ENCODE data around the gene KLF11.

Gene KLF11

DNA sequence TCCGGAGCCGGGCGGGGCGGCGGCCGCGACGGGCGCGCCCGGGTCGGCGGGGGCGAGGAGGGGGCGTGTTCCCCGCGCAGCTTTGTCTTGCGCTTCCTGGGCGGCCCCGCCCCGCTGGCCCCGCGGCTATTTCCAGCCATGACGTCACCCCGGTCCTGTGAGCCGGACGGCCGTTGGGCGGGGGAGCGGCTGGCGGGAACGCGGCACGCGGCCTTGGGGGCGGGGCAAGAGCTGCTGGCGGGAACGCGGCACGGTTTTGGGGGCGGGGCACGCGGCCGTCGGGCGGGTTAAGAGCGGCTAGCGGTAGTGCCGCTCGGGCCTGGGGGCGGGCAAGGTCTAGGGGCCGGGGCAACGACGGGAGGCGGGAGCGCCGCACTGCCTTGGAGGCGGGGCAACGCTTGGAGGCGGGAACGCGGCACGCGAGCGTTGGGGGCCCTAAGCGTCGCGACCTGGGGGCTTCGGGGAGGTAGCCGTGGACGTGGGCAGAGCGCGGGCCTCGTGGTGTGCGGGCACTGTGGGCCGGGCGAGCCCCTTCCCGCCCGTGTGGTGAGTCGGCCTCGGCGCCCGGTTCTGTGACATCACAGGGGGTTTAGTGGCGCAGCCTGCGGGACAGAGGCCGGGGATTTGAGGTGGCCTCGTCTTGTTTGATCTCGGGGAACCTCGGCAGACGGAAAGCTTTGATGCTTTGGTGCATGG is 704 bp downstream of the KLF11 start:
- peak; percentile 97 for DNase-seq

DNA sequence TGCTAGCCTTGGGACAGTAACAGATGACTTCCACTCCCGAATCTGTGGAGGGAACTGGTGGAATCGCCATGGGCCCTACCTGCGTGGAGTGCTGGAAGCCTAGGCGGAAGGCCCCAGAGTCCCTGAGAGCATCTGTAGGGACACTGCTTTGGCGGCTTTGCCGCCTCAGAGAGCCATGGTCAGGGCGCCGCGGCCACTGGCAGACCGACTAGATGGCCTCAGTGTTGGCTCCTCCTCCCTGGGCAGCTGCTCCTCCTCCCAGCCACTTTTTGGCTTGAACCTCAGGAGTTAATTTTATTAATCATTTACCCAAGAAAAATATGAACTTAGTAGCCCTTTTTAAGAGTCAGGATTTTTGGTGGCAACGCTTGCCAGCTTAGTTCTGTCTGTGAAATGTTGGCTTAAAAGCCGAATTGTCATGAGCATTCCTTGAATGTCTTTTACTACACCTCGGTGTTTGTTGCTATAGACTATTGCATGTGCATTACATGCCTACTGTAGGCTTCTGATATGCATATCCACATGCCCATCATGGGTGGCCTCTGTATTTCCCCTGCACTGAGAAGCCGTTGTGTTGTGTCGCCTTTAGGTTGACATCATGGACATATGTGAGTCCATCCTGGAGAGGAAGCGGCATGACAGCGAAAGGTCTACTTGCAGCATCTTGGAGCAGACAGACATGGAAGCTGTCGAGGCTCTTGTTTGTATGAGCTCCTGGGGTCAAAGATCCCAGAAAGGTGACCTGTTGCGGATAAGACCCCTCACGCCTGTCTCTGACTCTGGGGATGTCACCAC is 2.4 kb downstream of the KLF11 start:
- no peak for DNase-seq

DNA sequence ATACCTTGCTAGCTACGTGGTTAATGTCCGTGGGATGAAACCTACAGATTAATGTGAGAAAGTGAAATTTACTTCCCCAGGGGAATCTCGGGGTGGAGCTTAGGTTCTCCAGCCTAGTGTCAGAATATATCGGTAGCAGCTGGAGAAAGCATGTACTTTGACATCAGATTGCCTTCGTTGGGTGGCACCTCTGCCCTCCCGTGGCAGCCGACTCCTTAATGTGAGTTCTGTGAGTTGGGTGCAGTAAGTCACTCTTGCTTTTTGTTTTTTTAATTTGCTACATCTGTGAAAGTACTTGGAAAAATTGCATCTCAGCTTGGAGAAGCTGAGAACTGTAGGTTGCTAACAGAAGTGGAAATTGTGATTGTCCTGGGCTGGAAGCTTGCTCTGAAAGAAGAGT is 3.6 kb downstream of the KLF11 start:
- DNase-seq = no peak

DNA sequence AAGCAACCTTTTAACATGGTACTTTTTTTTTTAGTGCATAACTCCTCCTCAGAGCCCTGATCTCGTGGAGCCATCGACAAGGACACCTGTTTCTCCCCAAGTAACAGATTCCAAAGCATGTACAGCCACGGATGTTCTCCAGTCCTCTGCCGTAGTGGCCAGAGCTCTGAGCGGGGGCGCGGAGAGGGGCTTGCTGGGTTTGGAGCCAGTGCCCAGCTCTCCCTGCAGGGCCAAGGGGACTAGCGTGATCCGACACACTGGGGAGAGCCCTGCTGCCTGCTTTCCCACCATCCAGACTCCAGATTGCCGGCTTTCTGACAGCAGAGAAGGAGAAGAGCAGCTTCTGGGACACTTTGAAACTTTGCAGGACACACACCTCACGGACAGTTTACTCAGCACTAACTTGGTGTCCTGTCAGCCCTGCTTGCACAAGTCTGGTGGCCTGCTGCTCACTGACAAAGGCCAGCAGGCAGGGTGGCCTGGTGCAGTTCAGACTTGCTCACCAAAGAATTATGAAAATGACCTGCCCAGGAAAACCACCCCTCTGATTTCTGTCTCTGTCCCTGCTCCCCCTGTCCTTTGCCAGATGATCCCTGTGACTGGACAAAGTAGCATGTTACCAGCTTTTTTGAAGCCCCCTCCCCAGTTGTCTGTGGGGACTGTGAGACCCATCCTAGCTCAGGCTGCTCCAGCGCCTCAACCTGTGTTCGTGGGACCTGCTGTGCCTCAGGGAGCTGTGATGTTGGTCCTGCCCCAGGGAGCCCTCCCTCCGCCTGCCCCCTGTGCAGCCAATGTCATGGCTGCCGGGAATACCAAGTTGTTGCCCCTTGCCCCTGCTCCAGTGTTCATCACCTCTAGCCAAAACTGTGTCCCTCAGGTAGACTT is 4.5 kb downstream of the KLF11 start:
- DNase-seq = no peak

DNA sequence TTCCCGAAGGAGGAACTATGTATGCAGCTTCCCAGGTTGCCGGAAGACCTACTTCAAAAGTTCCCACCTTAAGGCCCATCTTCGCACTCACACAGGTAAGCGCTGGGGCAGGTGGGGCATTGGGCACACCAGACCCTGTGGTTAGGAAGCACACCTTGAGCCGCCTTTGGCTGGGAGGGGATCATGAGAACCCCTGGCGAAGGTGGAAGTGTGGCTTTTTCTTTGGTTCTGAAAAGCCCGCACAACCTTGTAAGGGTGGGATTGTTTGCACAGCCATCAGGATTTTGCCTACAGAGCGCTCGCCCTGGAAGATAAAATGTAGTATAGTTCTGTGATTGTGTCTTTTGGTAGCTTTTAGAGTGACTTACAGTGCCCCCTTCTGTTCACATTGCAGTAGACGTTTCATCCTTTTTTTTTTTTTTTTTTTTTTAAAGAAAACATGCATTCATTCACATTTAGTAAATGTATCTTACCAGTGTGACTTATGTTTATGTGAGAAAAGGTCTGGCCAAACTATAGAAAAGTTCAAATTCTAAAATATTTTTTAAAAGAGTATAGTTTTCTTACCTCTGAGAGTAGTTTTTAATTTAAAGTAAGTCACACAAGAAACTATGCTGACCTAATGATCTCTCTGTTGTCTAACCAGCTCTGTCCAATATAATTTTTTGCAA is 5.3 kb downstream of the KLF11 start:
- peak; percentile 58 for DNase-seq

DNA sequence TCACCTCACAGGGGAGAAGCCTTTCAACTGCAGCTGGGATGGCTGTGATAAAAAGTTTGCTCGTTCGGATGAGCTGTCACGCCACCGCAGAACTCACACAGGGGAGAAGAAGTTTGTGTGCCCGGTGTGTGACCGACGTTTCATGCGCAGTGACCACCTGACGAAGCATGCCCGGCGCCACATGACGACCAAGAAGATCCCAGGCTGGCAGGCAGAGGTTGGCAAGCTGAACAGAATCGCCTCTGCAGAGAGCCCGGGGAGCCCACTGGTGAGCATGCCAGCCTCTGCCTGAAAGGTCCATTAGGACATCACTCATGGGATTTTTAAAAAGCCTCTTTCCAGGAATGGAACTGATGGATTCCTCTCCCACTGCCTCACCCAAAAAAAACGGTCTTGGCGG is 8.9 kb downstream of the KLF11 start:
- no peak for DNase-seq

DNA sequence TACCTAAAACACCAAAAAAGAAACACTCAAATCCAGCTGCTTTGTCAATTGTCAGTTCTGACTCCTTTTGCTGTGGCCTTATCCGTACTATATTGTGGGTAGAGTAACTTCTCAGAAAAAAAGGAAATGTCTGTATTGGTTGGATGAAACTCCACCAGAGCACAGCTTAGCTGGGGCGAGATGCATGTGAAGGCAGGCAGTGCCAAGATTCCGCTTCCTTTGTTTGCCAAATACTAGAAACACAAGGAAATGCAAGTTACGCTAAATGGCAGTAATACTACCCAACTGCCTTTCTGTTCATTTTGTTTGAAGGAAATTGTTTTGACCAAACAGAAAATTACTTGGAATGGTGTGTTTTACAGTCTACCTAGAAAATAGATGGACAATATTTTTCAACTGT is 10.0 kb downstream of the KLF11 start:
- no peak for DNase-seq

DNA sequence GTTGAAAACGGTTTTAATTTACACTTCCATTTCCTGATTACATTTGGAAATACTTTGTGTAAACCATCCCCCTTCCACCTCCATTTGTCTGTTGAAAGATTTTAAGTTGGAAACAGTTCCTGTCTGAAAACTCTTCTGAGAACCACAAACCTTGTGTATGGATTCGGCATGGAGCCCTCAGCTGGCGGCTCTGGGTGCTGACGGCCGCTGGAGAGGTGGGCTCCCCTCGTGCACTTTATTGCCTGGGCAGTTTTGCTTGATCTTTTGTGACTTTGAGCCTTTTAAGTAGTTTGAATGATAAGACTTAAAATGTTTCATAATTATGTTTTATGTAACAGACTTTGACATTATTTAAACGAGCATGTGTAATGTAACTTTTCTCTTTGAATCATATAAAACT is 11.1 kb downstream of the KLF11 start:
- DNase-seq = no peak

DNA sequence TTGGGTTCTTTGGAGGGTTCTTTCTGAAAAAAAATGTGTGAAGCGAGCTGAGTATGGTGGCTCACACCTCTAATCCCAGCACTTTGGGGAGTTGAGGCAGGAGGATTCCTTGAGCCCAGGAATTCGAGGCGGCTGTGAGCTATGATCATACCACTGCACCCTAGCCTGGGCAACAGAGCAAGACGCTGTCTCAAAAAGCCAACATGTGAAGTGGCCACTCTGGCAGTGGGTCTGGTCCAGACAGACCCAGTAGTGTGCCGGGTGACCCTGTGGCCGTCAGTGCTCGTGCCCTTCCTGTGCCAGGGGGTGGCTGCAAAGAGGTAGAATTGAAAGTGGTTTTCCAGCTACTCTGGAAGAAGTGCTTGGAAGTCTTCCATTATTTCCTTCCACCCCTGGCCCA is 11.6 kb downstream of the KLF11 start:
- no peak for DNase-seq

DNA sequence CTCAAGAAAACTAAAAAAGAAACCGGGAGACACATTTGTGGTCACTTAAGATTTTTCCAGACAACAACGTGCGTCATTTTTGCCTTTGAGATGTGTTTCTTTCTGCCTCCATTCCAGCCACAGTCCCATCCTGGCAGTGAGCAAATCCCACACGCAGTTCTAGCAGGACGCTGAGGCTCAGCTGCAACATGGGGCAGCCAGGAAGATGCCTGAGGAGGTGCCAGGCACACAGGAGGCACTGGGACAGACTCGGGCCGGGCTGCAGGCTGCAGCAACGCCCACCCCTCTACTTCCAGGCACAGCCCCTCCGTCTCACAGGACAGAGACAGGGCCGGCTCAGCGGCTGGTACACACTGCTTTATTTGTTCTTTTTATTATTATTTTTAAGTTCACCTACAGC is 13.1 kb downstream of the KLF11 start:
- DNase-seq = no peak

DNA sequence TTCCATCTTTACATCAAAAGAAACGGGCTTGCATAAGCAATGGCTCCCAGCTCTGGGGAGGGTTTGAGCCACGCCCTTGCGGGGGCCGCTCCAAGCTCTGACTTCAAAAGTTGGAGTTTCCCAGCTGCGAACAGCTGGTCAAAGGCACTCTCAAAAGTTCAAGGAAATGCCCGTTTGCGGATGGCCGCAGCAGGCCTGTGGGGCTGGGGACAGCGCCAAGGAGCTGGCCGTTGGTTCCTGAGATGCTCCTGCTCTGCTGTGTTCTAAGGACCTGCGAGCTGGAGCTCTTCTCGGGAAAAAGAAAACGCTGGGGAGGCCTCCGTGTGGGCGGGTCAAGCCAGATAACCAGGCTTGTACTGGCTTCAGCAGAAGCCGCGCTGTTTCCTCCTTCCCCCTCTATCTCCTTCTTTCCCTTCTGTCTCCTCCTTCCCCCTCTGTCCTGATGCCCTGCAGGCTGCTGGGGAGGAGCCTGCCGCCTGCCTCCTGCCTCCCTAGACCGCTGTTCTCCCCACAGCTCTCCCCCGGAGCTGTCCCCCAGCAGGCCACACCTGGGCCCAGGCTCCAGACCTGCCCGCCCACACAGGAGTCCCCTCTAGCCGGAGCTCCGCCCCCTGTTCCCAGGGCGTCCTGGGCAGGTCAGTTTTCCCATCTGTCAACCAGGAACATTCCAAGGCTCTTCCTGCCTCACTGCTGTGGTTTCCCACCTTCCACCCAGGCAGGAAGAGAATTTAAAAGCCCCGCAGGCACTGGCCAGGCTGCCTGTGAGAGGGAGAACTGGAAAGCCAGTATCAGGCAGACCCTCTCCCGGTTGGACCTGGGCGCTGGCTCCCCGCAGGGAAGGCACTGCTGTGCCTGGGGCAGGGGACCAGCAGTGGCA is 14.1 kb downstream of the KLF11 start:
- DNase-seq = no peak

DNA sequence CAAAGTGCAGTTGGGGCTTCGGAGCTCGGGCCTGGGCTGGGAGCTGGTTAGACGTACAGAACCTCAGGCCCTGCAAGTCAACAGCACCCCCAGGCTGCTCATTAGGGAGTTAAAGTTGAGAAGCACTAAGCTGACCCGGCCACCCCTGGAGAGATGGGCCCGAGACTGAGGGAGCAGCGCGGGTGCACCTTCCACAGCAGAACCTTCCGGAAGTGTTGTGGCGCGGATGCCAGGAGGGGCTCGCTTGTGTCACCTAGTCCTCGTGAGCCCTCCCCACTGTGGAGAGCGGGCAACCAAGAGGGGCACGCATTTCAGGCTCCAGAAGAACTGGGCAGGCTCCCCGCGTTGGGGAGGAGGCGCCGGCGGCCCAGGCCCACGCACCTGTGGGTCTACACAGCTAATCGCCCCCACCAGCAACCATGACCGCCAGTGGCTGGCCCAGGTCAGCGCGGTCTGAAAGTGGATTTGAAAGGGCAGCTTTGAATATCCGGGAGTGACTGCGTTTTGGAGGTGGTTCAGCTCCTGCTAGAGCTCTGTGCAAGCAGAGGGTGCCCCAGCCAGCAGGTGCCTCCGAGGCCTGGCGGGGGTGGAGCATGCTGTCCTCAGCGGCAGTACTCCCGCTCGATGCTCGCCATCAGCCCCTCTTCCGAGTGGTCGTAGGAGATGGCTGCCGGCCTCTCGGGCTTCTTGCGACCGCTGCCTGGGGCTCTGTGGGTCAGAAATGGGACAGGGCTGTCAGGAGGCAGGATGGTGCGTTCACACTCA is 15.1 kb downstream of the KLF11 start:
- no peak for DNase-seq

DNA sequence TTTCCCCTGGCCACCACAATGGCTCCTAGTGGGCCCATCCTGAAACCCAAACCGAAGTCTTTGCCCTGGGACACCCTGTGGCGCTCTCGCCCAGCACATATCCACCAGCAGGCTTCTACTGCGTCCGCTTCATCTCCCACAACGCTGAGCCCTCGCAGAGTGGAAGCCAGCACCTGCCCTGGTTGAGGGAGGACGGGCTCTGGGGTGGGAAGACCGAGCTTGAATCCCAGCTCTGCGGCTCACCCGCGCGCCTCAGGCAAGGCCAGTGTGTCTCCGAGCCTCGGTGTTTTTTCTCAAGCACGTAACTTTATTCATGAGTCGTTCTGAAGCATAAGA is 15.6 kb downstream of the KLF11 start:
- DNase-seq = no peak

DNA sequence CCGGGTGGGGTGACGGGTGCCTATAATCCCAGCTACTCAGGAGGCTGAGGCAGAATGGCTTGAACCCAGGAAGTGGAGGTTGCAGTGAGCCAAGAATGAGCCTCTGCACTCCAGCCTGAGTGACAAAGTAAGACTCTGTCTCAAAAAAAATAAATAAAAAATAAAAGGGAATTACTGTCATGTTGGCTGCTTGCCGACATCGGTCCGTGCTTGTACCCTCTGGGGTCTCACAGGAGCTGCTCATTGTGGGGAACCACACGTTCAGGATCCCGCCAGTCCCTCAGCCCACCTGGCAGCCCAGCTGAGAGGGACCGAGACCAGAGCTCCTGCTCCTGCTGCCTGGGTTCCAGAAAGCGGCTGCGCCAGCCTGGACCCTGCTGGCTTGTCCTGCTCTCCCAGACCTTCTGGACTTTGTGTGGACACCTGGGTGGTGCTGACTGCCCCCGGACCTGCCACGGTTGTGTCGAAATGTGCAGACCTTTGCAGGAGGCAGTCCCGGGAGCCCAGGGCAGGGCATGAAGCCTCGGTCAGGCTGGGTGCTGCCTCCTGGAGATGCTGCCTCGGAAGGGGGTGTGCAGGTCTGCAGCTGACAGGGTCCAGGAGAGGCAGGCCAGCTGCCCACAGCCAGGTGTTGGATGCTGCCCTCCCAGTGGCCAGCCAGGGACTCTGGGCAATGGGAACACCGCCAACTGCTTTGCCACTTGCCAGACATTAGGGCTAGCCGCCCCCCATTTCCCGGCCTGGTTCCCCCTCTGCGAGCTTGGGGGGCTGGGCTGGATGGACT is 16.4 kb downstream of the KLF11 start:
- no peak for DNase-seq

DNA sequence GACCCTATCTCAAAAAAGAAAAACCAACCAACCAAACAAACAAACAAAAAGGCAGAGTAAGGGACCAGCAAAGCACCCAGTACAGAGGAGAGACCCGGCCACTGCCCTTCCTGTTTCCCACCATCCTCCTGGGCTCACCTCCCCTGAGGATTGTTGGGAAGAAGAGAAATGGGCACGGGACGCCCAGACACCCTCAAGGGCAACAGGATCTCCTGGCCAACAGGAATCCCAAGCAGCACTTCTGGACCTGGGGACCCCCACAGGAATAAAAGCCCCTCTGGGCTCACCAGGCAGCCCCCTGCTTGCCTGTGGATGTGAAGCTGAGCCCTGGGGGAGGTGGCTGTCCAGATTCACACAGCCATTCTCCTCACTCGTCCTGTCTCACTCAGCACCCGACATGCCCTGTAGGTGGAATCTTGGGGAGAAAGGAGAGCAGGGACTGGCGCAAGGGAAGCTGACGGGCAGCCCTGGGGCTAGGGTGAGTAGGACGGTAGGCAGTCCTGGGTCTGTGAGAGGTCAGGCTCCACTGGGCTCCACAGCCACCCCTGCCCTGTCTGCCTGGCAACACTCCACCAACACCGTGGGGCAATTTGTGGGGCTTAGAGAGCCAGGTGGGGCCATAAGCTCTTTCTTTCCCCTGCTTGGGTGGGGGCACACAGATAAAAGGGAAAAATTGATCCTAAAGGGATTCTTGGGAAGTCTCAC is 18.0 kb downstream of the KLF11 start:
- no peak for DNase-seq

DNA sequence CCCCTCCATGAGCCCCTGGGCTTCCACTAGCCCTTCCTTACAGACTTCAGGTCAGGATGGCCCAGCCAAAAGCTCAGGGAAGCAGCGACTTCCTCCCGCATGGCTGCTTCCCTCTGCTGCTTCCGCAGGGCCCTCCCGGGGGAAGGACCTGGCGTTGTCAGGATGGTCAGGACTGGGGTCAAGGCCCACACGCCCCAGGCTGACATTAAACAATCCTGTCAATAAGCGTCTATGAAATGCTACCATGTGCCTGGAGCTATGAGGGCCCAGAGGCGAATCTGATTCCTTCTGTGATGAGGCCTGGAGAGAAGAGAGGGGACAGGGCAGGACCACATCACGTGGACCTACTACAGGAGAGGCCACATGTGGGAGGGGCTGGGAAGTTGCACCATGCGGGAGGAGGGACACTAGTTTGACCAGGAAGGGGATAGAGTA is 19.6 kb downstream of the KLF11 start:
- DNase-seq = no peak

DNA sequence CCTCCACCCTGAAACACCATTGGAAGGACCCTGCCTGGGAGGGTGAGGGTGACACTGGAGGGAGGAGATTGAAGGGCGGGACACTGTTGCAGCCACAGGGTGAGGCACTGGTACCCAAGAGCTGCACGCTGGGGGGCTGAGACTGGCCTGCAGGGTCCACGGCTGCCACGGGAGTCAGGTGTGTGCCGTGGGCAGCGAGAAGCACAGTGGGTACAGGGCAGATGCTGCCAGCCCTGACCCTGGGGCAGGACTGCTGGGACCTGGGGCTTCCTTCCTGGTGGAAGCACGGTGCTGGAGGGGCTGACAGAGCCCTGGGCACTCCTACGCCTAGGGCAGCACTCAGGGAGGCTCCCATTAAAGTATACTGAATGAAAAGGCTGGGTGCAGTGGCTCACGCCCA is 20.2 kb downstream of the KLF11 start:
- DNase-seq = no peak

DNA sequence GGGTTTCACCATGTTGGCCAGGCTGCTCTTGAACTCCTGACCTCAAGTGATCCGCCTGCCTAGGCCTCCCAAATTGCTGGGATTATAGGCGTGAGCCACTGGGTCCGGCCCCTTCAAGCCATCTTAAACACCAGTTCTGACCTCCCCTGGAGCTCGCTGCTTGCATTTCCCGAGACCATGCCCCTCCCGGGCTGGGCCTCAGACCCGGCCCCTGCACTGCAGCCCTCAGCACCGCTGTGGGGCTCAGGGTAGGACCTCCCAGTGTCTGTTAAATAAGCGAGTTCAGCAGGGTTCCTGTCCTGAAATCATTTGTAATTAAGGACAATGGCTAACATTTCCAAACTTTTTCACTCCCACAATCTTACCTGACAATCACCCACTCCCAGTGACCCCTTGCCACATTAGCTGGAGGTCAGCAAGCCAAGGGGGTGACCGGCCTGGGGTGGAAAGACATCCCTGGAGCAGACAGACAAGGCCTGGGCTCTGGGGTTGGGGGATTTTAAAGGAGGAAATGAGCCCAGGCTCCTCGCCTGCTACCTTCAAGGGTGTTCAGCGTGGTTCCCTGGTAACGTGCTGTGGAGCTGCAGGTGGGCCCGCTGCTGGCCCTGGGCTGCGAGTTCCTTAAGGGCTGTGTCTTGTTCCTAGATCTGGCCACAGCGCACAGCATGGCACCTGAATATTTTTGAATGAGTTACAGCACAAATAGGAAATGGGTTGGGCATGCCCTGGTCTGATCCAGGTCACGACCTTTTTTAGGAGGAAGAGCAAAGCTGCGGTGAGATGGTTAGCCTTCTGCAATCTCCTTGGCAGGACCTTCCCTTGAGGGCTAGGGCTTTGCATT is 21.8 kb downstream of the KLF11 start:
- DNase-seq = no peak

DNA sequence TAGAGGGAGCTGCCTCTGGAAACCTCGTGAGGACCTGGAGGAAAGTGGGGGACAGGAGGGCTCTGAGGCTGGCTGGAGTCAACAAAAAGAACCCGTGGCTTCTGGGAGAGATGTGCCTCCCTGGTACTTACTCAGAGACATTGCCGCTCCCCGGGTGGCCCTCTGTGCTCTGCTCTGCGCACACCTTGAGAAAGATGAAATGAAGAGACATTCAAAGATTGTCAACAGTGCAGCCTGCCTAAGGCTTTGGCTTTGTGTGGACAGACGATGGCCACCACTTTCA is 22.4 kb downstream of the KLF11 start:
- DNase-seq = no peak

All from central memory CD4-positive, alpha-beta T cell (primary cell).